GM12891 (cell line): ENCODE measurements around the gene MOCOS.
A peak's percentile ranks its signal among the peaks of the same experiment; 100 is the strongest.

Experiments used
- DNase-seq: peaks from one replicate; pipeline ENCODE4 v3.0.0; 2011; ENCODE audit warnings: low spot score; ENCODE audit not compliant: insufficient read length
- FAIRE-seq: peaks from 2 replicates; lab custom pipeline; 2011; peaks lifted over from hg19 to GRCh38; lab: Jason Lieb, UNC
- PAX5 ChIP-seq: IDR thresholded peaks from 2 replicates; pipeline ENCODE4 v1.6.1; 2011; ENCODE audit warnings: low read length, moderate library complexity, mild to moderate bottlenecking; ENCODE audit not compliant: insufficient read depth, severe bottlenecking
- POLR2A ChIP-seq: IDR thresholded peaks from 2 replicates; pipeline ENCODE4 v1.6.1; 2011; ENCODE audit warnings: low read depth, low read length, control low read depth
- POLR2AphosphoS5 ChIP-seq: IDR thresholded peaks from 2 replicates; pipeline ENCODE4 v1.6.1; 2011; ENCODE audit warnings: low read depth, low read length, control low read depth
- POU2F2 ChIP-seq: IDR thresholded peaks from 2 replicates; pipeline ENCODE4 v1.6.1; 2011; ENCODE audit warnings: low read depth, mild to moderate bottlenecking, control low read depth, low read length, moderate library complexity
- SPI1 ChIP-seq: IDR thresholded peaks from 2 replicates; pipeline ENCODE4 v1.6.1; 2011; ENCODE audit warnings: low read depth, low read length, control low read depth
- TAF1 ChIP-seq: IDR thresholded peaks from 2 replicates; pipeline ENCODE4 v1.6.1; 2011; ENCODE audit warnings: low read depth, low read length, control low read depth

Gene MOCOS

DNA sequence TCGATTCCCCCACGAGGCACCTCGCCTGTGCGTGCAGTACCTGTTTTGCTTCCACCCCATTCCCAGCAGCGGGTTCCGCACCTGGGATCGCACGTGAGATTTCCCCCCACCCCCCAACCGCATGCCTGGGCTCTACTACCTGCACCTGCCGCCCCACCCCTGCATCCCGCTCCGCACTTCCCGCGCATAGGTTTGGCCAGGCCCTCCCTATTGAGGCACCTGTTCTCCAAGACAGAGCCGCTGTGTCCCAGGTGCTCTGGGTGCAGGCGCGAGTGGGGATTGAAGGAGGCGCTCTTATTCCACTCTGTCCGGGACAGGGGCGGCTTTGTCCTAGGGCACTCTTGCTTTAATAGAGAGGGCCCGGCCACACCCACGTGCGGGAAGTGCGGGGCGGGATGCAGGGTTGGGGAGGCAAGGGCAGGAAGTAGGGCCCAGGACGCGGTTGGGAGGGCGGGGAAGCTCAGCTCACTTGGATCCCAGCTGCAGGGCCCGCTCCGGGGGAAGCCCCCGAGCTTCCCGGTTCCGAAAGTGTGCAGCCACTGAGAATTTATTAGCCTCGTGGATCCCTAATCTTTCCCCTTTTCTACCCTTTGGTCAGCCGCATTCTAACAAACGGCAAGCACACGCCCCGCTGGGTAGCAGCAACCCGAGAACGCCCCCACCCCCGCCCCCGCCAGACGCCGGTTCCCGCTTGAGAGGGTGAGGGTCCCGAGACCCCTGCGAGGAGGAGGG is 670 bp upstream of the MOCOS start:
- FAIRE-seq: no peak

DNA sequence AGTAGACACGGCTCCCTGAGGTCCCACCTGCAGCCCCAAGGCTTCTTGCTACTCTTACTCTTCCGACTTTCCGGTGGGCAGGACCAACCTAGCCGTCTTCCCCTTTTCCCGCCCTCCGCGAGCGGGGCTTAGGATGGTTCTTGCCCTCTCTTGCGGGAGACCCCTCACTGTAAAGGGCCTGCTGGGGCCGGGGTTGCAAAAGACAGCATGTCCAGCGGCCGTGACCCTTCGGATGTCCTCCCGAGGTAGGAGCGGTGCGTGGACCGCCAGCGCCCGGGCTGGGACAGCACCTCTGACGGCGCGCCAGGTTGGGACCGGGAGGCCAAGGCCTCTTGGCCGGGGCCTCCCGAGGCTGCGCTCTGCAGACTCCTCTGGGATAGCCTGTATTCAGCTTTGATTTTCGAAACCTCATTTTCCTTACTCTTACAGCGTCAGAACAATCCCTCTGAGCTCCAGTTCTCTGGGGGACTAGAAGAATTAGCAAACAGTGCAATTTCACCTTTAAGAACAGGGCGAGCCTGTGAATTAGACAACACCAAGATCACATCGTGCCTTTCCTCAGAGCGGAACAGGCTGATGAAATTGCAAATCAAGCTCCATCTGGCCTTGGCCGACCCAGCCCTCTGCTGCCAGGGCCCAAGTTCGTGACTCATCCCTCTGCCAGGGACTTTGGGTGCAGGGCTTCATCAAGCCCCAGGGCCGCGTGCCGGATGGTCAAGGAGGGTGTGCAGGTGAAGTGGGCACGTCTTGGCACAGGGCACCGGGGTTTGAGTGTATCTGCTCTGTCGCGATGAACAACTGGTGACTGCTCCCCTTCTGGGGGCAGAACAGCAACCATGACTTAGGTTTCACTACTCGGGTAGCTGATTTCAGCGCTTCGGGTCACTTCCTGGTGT is 777 bp downstream of the MOCOS start:
- DNase-seq (peak; percentile 21), FAIRE-seq (peak; percentile 72)
- TF ChIP-seq POLR2A (no peak), POLR2AphosphoS5 (no peak), POU2F2 (0 out of 2 replicates have a peak, but pooled peaks have one; percentile 15), TAF1 (no peak), SPI1 (no peak)

More for the DNA sequence above, 670 bp upstream of the MOCOS start:
- peak; percentile 40 for DNase-seq
- TF ChIP-seq SPI1 (no peak), POU2F2 (no peak), PAX5 (no peak), POLR2AphosphoS5 (no peak), TAF1 (no peak), POLR2A (no peak)

DNA sequence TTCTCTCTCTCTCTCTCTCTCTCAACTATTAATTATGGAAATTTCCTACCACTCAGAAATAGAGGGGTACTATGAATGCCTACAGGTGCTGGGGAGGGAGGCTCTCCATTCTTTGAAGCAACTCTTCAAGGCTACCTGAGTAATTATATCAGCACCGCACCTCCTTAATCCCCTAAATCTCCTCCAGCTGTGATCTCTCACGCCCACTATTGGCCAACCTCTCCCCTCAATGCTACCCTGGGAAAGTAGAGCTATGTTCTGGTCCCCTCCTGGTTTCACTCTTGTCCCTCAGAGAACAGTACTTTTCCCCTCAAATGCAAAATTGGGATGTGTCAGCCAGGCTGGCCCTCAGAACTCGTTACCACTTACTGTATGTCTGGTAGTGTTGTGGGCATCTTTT is 1.6 kb downstream of the MOCOS start:
- FAIRE-seq: no peak
- TF ChIP-seq POLR2AphosphoS5 (no peak), POLR2A (no peak), SPI1 (no peak), PAX5 (no peak), TAF1 (no peak), POU2F2 (no peak)

DNA sequence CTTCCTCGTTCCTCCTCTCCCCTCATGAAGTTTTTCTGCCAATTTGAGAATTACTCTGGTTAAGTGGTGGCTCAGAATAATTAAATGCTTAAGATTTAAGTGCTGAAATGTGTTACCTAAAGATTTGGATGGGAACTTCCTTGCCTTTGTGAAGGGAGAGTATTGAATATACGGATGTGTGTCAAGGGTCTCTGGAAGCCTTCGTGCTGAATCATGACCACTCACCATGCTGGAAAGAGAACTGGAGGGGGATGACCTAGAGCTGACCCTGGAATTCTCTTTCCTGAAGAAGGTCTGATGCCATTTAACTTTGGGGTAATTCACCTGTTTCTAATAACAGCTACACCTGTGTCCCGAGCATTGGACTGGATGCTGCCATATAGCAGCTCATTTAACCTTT is 2.2 kb downstream of the MOCOS start:
- TF ChIP-seq PAX5 (no peak), POU2F2 (no peak)
- FAIRE-seq (no peak), DNase-seq (no peak)

More for the DNA sequence above, 1.6 kb downstream of the MOCOS start:
- DNase-seq: no peak

DNA sequence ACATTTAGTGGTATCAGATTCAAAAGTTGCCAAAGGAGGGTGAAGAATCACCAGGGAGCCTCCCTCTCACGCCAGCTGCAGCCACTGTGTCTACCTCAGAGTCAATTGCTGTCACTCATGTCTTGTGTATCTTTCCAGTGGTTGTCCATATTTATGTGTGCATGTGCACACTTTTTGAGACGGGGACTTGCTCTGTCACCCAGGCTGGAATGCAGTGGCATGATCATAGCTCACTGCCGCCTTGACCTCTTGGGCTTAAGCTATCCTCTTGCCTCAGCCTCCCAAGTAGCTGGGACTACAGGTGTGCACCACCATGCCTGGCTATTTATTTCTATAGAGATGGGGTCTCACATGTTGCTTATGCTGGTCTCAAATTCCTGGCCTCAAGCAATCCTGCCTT is 4.0 kb downstream of the MOCOS start:
- no peak for TF ChIP-seq PAX5
- TF ChIP-seq SPI1: no peak
- no peak for TF ChIP-seq TAF1
- FAIRE-seq: no peak
- DNase-seq: no peak

DNA sequence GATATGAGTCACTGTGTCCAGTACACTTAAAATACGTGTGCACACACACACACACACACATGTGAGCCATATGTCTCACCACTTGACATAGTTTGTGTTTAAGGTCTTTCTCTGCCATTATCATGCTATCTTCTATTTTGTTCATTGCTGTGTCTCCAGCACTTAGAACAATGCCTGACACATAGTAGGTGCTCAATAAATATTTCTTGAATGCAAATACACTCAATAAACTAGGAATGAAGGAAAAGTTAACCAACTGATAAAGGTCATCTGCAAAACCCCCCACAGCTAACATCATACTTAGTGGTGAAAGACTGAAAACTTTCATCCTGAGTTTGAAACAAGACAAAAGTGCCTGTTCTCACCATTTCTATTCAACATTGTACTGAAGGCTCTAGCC is 4.4 kb downstream of the MOCOS start:
- FAIRE-seq: no peak
- TF ChIP-seq TAF1 (no peak), PAX5 (no peak), SPI1 (no peak), POU2F2 (no peak), POLR2A (no peak), POLR2AphosphoS5 (no peak)
- no peak for DNase-seq

DNA sequence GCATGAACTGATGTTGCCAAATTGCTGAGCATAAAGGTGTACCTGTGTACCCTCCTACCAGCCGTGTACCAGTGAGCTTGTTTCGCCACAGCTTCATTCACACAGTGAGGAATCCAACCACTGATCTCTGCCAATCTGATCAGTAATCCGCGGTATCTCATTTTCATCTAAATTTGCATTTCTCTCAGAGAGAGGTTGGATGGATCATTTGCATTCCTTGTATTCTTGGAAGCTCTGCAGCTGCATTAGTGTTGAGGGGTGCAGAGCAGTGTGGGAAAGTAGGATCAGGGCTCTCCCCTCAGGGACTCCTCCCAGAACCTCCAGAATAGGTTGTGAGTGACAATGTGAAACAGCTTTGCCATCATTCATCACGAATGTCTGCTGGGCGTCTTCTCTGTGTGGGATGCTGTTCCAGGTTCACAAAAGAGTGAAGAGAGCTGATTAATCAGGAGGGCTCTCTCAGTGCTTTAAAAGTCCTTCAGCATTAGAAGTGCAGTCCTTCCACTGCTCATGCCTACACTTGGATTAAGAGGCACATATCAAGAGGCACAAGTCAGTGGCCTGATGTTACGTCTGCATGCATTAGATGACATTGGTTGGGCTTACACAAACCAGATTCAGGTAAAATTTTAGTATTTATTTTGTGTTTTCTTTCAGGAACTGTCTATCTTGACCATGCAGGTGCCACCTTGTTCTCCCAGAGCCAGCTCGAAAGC is 7.5 kb downstream of the MOCOS start:
- FAIRE-seq (no peak), DNase-seq (no peak)
- no peak for TF ChIP-seq SPI1
- no peak for TF ChIP-seq POLR2A
- TF ChIP-seq POLR2AphosphoS5: no peak
- TF ChIP-seq POU2F2: no peak
- no peak for TF ChIP-seq PAX5
- no peak for TF ChIP-seq TAF1

DNA sequence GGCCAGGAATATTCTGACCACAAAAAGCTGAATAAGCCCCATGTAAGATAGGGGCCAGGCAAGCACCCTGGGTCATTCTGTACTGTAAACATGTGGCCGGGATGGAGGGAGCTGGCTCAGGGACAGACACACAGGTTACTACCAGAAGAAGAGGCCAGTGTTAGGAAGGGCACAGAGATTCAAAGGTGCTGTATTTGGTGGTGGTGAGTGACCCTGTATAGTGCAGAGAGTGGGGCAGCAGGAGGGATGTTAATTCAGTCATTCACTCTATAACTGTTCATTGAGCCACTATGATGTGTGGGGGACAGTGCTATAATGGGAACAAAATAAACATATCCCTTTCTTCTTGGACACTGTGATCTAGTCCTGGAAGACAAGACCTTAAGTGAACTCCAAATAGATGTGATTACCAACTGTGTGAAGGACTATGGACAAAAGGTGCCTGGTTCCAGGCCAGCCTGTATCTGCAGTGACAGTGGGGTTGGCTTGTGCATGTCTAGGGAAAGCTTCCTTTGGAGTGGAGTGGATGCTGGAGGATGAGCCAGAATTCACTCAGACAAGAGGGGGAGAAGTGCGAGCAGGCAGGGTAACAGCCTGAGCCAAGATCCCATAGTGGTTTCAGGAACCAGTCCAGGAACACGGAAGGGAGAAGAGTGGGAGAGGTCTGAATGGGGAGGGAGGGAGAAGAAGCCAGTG is 8.3 kb downstream of the MOCOS start:
- FAIRE-seq (no peak), DNase-seq (no peak)
- TF ChIP-seq POLR2A (no peak), SPI1 (no peak), POLR2AphosphoS5 (no peak), POU2F2 (no peak), PAX5 (no peak), TAF1 (no peak)

DNA sequence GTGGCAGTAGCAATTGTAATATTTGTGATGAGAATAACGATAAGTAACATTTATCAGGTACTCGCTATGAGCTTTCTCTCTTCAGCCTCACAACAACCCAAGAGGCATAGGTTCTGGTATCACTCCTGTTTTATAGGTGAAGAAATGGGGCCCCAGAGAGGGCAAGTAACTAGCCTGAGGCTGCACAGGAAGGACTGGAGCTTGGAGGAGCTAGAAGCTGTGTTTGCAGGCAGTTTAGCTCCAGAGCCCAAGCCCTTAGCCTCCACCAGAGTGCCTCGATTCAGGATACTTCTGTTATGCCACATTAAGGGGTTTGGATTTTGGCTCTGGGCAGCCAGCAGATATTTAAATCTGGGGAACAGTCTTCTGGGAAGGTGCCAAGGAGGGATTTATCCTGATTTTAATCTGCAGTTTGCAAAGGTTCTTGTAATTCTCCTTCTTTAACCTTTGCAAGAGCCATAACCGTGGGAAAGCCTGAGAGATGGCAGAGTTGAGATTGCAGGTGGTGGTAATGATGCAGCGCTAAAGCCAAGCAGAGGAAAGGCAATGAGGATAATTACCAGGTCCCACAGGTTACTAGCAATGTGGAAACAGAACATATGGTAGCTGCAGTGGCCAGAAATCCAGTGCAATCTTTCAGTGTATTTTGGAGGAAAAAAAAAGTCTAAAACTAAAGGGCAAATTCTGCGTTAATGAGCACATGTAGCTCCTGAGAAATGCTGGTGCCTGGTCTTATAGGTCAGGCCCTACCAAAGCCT is 9.1 kb downstream of the MOCOS start:
- TF ChIP-seq POLR2AphosphoS5: no peak
- TF ChIP-seq POU2F2: no peak
- TF ChIP-seq SPI1: no peak
- no peak for TF ChIP-seq PAX5
- no peak for TF ChIP-seq TAF1
- no peak for TF ChIP-seq POLR2A
- DNase-seq: no peak
- FAIRE-seq: no peak
